ENCODE data around the gene CHRM2. TPM values are rescaled to one million over a fixed set of nuclear protein-coding genes. Genes with fewer than 3 reads are reported as not detected.

CHRM2 gene
- total RNA-seq, 1 donor from 2014 or later = 0.06 TPM

DNA sequence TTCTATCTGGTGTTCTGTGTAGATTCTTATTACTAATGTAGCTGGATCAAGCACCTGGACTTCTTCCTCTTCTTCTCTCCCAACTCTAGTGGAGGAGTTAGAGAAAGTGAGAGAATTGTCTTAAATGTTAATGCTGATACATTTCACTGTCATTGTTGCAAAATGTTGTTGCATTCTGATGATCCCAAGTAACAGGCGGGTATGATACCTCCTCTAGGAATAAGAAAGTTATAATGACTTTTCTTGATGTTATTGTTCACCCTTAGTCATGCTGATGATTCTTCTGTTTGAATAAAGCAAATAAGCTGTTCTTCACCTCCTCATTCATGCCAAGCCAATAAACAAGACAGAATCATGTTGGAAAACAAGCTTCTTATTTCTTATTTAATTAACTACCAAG, 9.1 kb downstream of the CHRM2 start:
- DNase-seq (ENCODE audit: low read depth) = no peak
- no peak overlapping the region for H3K4me3 ChIP-seq (ENCODE audit: low read depth, low read length)

DNA sequence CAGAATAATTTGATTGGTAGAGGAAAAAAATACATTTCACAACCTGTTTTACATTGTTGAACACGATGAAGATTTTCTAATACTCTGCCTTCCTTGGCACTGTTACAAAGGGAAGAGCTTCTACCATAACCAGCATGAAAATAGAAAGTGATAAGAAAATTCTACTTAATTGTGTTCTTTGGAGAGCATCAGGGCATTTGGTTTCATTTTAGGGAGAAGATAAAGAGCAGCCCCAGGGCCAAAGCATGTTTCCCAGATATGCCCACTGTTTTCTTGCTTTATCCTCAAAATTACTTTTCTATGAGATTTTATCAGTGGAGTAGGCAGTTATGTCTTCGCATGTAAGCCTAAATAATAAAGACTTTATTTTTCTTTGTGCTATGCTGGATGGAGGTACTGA, 9.5 kb downstream of the CHRM2 start:
- DNase-seq (ENCODE audit: low read depth) = no peak
- TF ChIP-seq, protein P1, sequence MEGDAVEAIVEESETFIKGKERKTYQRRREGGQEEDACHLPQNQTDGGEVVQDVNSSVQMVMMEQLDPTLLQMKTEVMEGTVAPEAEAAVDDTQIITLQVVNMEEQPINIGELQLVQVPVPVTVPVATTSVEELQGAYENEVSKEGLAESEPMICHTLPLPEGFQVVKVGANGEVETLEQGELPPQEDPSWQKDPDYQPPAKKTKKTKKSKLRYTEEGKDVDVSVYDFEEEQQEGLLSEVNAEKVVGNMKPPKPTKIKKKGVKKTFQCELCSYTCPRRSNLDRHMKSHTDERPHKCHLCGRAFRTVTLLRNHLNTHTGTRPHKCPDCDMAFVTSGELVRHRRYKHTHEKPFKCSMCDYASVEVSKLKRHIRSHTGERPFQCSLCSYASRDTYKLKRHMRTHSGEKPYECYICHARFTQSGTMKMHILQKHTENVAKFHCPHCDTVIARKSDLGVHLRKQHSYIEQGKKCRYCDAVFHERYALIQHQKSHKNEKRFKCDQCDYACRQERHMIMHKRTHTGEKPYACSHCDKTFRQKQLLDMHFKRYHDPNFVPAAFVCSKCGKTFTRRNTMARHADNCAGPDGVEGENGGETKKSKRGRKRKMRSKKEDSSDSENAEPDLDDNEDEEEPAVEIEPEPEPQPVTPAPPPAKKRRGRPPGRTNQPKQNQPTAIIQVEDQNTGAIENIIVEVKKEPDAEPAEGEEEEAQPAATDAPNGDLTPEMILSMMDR (conservative IDR thresholded peaks at IDR 0.05; ENCODE audit: low read depth, low read length) = no peak
- no peak overlapping the region for H3K4me3 ChIP-seq (ENCODE audit: low read depth, low read length)

More for the DNA sequence above, 9.1 kb downstream of the CHRM2 start:
- TF ChIP-seq, protein P1 (conservative IDR thresholded peaks at IDR 0.05; ENCODE audit: low read depth, low read length) = no peak

GRCh38 chr7:136878878-136879277, 10.4 kb downstream of the CHRM2 start:
- TF ChIP-seq, protein P1 (conservative IDR thresholded peaks at IDR 0.05; ENCODE audit: low read depth, low read length) = no peak
- no peak overlapping the region for H3K4me3 ChIP-seq (ENCODE audit: low read depth, low read length)
- DNase-seq (ENCODE audit: low read depth) = no peak

DNA sequence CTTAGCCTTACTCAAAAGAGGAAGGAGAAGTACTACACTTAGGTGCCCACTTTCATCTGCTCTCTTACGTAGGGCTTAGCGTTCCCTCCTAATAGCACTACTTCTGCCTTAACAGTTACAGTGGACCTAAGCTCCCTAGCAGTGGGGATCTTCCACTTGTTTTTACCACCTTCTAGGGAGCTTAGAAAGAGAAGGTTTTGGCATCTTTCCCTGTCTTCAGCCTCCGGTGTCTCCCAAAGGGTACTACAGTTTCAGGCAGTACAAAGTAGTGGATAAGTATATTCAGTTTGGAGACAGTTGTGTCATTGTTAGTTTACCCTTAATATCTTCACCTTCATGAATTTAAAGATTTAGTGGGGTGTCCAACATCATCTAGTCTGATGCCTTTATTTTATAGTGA, 14.6 kb downstream of the CHRM2 start:
- no peak for DNase-seq (ENCODE audit: low read depth)
- no peak overlapping the region for H3K4me3 ChIP-seq (ENCODE audit: low read depth, low read length)
- TF ChIP-seq, protein P1 (conservative IDR thresholded peaks at IDR 0.05; ENCODE audit: low read depth, low read length) = no peak

DNA sequence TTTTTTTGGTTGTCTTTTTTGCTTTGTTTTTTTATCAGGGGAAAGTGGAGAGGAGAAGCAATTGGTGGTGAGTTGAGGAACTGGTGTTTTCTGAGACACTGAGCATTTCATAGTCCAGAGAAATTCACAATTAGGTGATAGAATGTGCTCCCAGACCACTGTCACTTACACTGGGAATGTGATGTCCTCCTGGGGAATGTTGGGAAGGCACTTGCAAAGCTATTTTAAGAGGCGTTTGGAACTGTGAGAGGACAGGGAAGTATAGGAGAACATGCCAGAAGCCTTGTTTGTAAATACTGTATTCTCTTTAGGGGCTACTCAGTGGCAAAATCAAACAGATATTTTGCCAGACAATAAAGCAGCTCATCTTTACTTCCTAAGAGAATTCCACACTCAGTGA, 16.0 kb downstream of the CHRM2 start:
- DNase-seq (ENCODE audit: low read depth) = no peak
- TF ChIP-seq, protein P1 (conservative IDR thresholded peaks at IDR 0.05; ENCODE audit: low read depth, low read length) = no peak
- H3K4me3 ChIP-seq (ENCODE audit: low read depth, low read length) = no peak overlapping the region

DNA sequence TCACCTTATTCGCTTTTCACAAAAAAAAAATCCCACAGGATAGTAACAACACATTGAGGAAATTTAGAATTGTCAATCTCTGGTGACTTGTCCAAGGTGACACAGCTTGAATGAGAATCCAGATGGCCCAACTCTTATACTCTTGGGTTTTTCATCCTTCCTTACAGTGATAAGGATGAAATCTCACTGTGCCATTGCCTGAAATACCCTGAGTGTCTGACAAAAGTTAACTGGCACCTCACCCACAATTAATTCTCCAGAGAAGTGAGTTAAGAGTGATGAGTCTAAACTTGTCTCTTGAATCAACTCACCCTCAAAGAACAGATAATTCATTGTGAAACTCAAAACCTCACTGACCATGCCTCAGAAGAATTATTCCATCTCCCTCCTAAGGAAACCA, 18.9 kb downstream of the CHRM2 start:
- TF ChIP-seq, protein P1 (conservative IDR thresholded peaks at IDR 0.05; ENCODE audit: low read depth, low read length) = no peak

DNA sequence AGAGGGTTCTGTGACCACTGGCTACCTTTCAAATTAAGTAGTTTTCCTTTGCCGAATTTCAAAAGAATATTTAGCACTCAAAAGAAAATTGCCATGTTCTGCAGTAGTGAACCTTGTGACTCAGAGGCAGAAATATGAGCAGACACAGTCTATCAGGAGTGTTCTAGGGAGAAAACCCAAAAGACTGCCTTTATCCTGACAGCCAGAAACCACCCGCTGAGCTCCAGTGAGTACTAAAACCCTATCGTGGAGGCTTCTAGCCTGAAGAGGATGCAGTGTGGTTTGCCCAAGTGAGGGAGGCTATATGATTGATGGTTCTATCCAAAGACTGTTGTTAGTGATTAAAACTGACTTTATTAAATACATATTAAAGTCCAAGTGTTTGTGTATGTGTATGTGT, 21.9 kb downstream of the CHRM2 start:
- TF ChIP-seq, protein P1 (conservative IDR thresholded peaks at IDR 0.05; ENCODE audit: low read depth, low read length) = no peak
- no peak overlapping the region for H3K4me3 ChIP-seq (ENCODE audit: low read depth, low read length)
- DNase-seq (ENCODE audit: low read depth) = no peak

More for the DNA sequence above, 18.9 kb downstream of the CHRM2 start:
- DNase-seq (ENCODE audit: low read depth) = no peak
- H3K4me3 ChIP-seq (ENCODE audit: low read depth, low read length) = no peak overlapping the region
